GM12801 (cell line): ENCODE data around the gene FBXO21.

Experiments
- CTCF ChIP-seq: IDR thresholded peaks from one replicate; pipeline ENCODE4 v1.5.1; 2011; ENCODE audit warnings: control low read depth; ENCODE audit not compliant: insufficient read length; ENCODE audit errors: extremely low read depth

Gene FBXO21

GRCh38 chr12:117118838-117119591 lies 71.3 kb downstream of the FBXO21 start:
- TF ChIP-seq CTCF, result no peak

GRCh38 chr12:117114784-117115183 lies 75.5 kb downstream of the FBXO21 start:
- TF ChIP-seq CTCF, result no peak

- TF ChIP-seq CTCF, result no peak
Observed at GRCh38 chr12:117113231-117113630, 77.0 kb downstream of the FBXO21 start.

GRCh38 chr12:117111821-117112595 lies 78.3 kb downstream of the FBXO21 start:
- no peak for TF ChIP-seq CTCF

- TF ChIP-seq CTCF, result no peak
Observed at GRCh38 chr12:117111386-117111785, 78.9 kb downstream of the FBXO21 start.

GRCh38 chr12:117109943-117110635 lies 80.2 kb downstream of the FBXO21 start:
- no peak for TF ChIP-seq CTCF

GRCh38 chr12:117105902-117106301 lies 84.4 kb downstream of the FBXO21 start:
- no peak for TF ChIP-seq CTCF
